ENCODE results near the gene FIGN. TPM values are rescaled to one million over a fixed set of nuclear protein-coding genes. Genes with fewer than 3 reads are reported as not detected.

Gene FIGN
- total RNA-seq, 2 experiments from 2014 or later = not detected

GRCh38 chr2:163713534-163714311 lies 22.1 kb downstream of the FIGN start:
- Mint-ChIP-seq H3K36me3 (ENCODE audit: low read depth) (no peaks in the 10 kb centered on the region), H3K27ac (no peak overlapping the region), H3K4me1 (no peaks in the 10 kb centered on the region), H3K27me3 (no peaks in the 10 kb centered on the region), H3K4me3 (no peak overlapping the region), H3K9me3 (no peaks in the 10 kb centered on the region)
- ChIA-PET CTCF (no interaction called here), POLR2A (interaction anchor here (0.9 kb wide), 1 partner anchor 88 kb away, joined by 3 read pairs; no protein-coding TSS in a partner anchor)
- DNase-seq = no peak

- H3K27me3 Mint-ChIP-seq = no peaks in the 10 kb centered on the region
- H3K27ac Mint-ChIP-seq = no peak overlapping the region
- H3K4me3 Mint-ChIP-seq = no peak overlapping the region
- ChIA-PET POLR2A (no interaction called here), CTCF (no interaction called here)
- no peaks in the 10 kb centered on the region for H3K9me3 Mint-ChIP-seq
- no peaks in the 10 kb centered on the region for H3K4me1 Mint-ChIP-seq
- DNase-seq = no peak
- no peaks in the 10 kb centered on the region for H3K36me3 Mint-ChIP-seq (ENCODE audit: low read depth)
Measured at GRCh38 chr2:163711699-163712098, 24.1 kb downstream of the FIGN start.

GRCh38 chr2:163711258-163711657 lies 24.6 kb downstream of the FIGN start:
- no peak overlapping the region for H3K27ac Mint-ChIP-seq
- no peak for DNase-seq
- ChIA-PET CTCF (no interaction called here), POLR2A (no interaction called here)
- H3K4me3 Mint-ChIP-seq = no peak overlapping the region
- no peaks in the 10 kb centered on the region for H3K4me1 Mint-ChIP-seq
- H3K27me3 Mint-ChIP-seq = no peaks in the 10 kb centered on the region
- no peaks in the 10 kb centered on the region for H3K36me3 Mint-ChIP-seq (ENCODE audit: low read depth)
- H3K9me3 Mint-ChIP-seq = no peaks in the 10 kb centered on the region

GRCh38 chr2:163709270-163709669 lies 26.5 kb downstream of the FIGN start:
- H3K36me3 Mint-ChIP-seq (ENCODE audit: low read depth) = no peaks in the 10 kb centered on the region
- H3K27me3 Mint-ChIP-seq = no peaks in the 10 kb centered on the region
- no peaks in the 10 kb centered on the region for H3K4me1 Mint-ChIP-seq
- peaks cover 2% of the 10 kb centered on the region for H3K9me3 Mint-ChIP-seq
- ChIA-PET POLR2A (no interaction called here), CTCF (no interaction called here)
- no peak overlapping the region for H3K4me3 Mint-ChIP-seq
- DNase-seq = no peak
- no peak overlapping the region for H3K27ac Mint-ChIP-seq

- H3K27ac Mint-ChIP-seq = no peak overlapping the region
- DNase-seq = no peak
- H3K4me3 Mint-ChIP-seq = no peak overlapping the region
- no peaks in the 10 kb centered on the region for H3K4me1 Mint-ChIP-seq
- POLR2A ChIA-PET = no interaction called here
- no peaks in the 10 kb centered on the region for H3K27me3 Mint-ChIP-seq
- H3K36me3 Mint-ChIP-seq (ENCODE audit: low read depth) = no peaks in the 10 kb centered on the region
- H3K9me3 Mint-ChIP-seq = peaks cover 2% of the 10 kb centered on the region
- CTCF ChIA-PET = no interaction called here
Measured at GRCh38 chr2:163708265-163708664, 27.5 kb downstream of the FIGN start.

- H3K9me3 Mint-ChIP-seq = peaks cover 4% of the 10 kb centered on the region
- H3K4me3 Mint-ChIP-seq = no peak overlapping the region
- ChIA-PET POLR2A (no interaction called here), CTCF (no interaction called here)
- DNase-seq = no peak
- H3K36me3 Mint-ChIP-seq (ENCODE audit: low read depth) = no peaks in the 10 kb centered on the region
- no peaks in the 10 kb centered on the region for H3K4me1 Mint-ChIP-seq
- no peaks in the 10 kb centered on the region for H3K27me3 Mint-ChIP-seq
- no peak overlapping the region for H3K27ac Mint-ChIP-seq
Measured at GRCh38 chr2:163703386-163703785, 32.4 kb downstream of the FIGN start.

GRCh38 chr2:163701399-163702195 lies 34.2 kb downstream of the FIGN start:
- POLR2A ChIA-PET = no interaction called here
- H3K36me3 Mint-ChIP-seq (ENCODE audit: low read depth) = no peaks in the 10 kb centered on the region
- H3K27me3 Mint-ChIP-seq = no peaks in the 10 kb centered on the region
- peaks cover 4% of the 10 kb centered on the region for H3K9me3 Mint-ChIP-seq
- CTCF ChIA-PET = no interaction called here
- no peak for DNase-seq
- H3K27ac Mint-ChIP-seq = no peak overlapping the region
- H3K4me1 Mint-ChIP-seq = no peaks in the 10 kb centered on the region
- H3K4me3 Mint-ChIP-seq = no peak overlapping the region

- H3K4me3 Mint-ChIP-seq = no peak overlapping the region
- CTCF ChIA-PET = no interaction called here
- no peak overlapping the region for H3K27ac Mint-ChIP-seq
- POLR2A ChIA-PET = no interaction called here
- H3K27me3 Mint-ChIP-seq = no peaks in the 10 kb centered on the region
- DNase-seq = no peak
- no peaks in the 10 kb centered on the region for H3K36me3 Mint-ChIP-seq (ENCODE audit: low read depth)
- H3K4me1 Mint-ChIP-seq = no peaks in the 10 kb centered on the region
- H3K9me3 Mint-ChIP-seq = peaks cover 2% of the 10 kb centered on the region
Measured at GRCh38 chr2:163698857-163699256, 37.0 kb downstream of the FIGN start.

- Mint-ChIP-seq H3K4me1 (no peaks in the 10 kb centered on the region), H3K36me3 (ENCODE audit: low read depth) (no peaks in the 10 kb centered on the region), H3K4me3 (no peak overlapping the region), H3K27me3 (no peaks in the 10 kb centered on the region), H3K9me3 (no peaks in the 10 kb centered on the region), H3K27ac (no peak overlapping the region)
- no peak for DNase-seq
- ChIA-PET CTCF (no interaction called here), POLR2A (no interaction called here)
Measured at GRCh38 chr2:163697846-163698637, 37.8 kb downstream of the FIGN start.

GRCh38 chr2:163697429-163697828 lies 38.4 kb downstream of the FIGN start:
- Mint-ChIP-seq H3K27ac (no peak overlapping the region), H3K9me3 (no peaks in the 10 kb centered on the region), H3K27me3 (no peaks in the 10 kb centered on the region), H3K4me3 (no peak overlapping the region), H3K36me3 (ENCODE audit: low read depth) (no peaks in the 10 kb centered on the region), H3K4me1 (no peaks in the 10 kb centered on the region)
- DNase-seq = no peak
- CTCF ChIA-PET = interaction anchor here (0.7 kb wide), 1 partner anchor 34 kb away, joined by 6 read pairs; no protein-coding TSS in a partner anchor
- POLR2A ChIA-PET = no interaction called here

- Mint-ChIP-seq H3K36me3 (ENCODE audit: low read depth) (no peaks in the 10 kb centered on the region), H3K27me3 (no peaks in the 10 kb centered on the region), H3K4me3 (no peak overlapping the region), H3K4me1 (no peaks in the 10 kb centered on the region), H3K27ac (no peak overlapping the region), H3K9me3 (no peaks in the 10 kb centered on the region)
- ChIA-PET CTCF (no interaction called here), POLR2A (no interaction called here)
- DNase-seq = no peak
Measured at GRCh38 chr2:163693484-163693883, 42.3 kb downstream of the FIGN start.

GRCh38 chr2:163692611-163693482 lies 43.0 kb downstream of the FIGN start:
- no peaks in the 10 kb centered on the region for H3K9me3 Mint-ChIP-seq
- no peak for DNase-seq
- no peak overlapping the region for H3K27ac Mint-ChIP-seq
- ChIA-PET POLR2A (no interaction called here), CTCF (no interaction called here)
- H3K4me3 Mint-ChIP-seq = no peak overlapping the region
- H3K4me1 Mint-ChIP-seq = no peaks in the 10 kb centered on the region
- H3K36me3 Mint-ChIP-seq (ENCODE audit: low read depth) = no peaks in the 10 kb centered on the region
- H3K27me3 Mint-ChIP-seq = no peaks in the 10 kb centered on the region

- Mint-ChIP-seq H3K27ac (no peak overlapping the region), H3K27me3 (no peaks in the 10 kb centered on the region), H3K4me3 (no peak overlapping the region), H3K36me3 (ENCODE audit: low read depth) (no peaks in the 10 kb centered on the region), H3K4me1 (no peaks in the 10 kb centered on the region), H3K9me3 (no peaks in the 10 kb centered on the region)
- ChIA-PET POLR2A (no interaction called here), CTCF (no interaction called here)
- no peak for DNase-seq
Measured at GRCh38 chr2:163692081-163692480, 43.7 kb downstream of the FIGN start.
